GM19240 (cell line): ENCODE data around the gene GPR12.

ENCODE experiments used
- DNase-seq: peaks from one replicate; pipeline ENCODE4 v3.0.0; 2011; ENCODE audit warnings: low spot score; ENCODE audit not compliant: insufficient read length

GPR12 gene

DNA sequence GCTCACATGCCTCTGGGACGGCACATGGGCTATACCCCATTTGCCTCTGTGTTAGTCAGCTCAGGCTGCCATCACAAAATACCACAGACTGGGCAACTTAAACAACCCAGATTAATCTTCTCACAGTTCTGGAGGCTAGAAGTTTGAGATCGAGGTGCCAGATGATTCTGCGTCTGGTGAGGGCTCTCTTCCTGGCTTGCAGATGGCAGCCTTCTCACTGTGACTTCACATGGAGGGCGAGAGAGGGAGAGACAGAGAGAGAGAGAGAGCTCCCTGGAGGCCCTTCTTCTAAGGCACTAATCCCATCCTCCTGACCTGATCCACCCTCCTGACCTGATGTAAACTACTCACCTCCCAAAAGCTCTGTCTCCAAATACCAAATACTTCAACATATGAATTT lies 55.0 kb downstream of the GPR12 start:
- no peak for DNase-seq
